Measurements from ENCODE around the gene XAGE1A.
"Not testable (repeated sequence)": the region's sequence is repeated elsewhere in the genome, so short reads cannot be mapped to it uniquely, and the experiment has no call there.

XAGE1A gene

GRCh38 chrX:52495545-52496418, at the start of gene XAGE1A:
XAGE1A (plus strand) TSS chrX:52495808; CDS start chrX:52497362, 1,554 bp downstream.
- in situ Hi-C loops (cut with HindIII; ENCODE audit: low sequenced_read_pairs), result not testable (repeated sequence)

- in situ Hi-C loops (cut with HindIII; ENCODE audit: low sequenced_read_pairs), result not testable (repeated sequence)
These were observed 43.6 kb upstream of the XAGE1A start for GRCh38 chrX:52452031-52452430.

GRCh38 chrX:52471301-52471700, 24.3 kb upstream of the XAGE1A start:
- in situ Hi-C loops (cut with HindIII; ENCODE audit: low sequenced_read_pairs), result not testable (repeated sequence)

- in situ Hi-C loops (cut with HindIII; ENCODE audit: low sequenced_read_pairs), result not testable (repeated sequence)
These were observed 788 bp downstream of the XAGE1A start for GRCh38 chrX:52496419-52496772.

GRCh38 chrX:52501362-52501761, 5.8 kb downstream of the XAGE1A start:
- in situ Hi-C loops (cut with HindIII; ENCODE audit: low sequenced_read_pairs), result not testable (repeated sequence)

GRCh38 chrX:52504551-52504950, 8.9 kb downstream of the XAGE1A start:
- in situ Hi-C loops (cut with HindIII; ENCODE audit: low sequenced_read_pairs), result no loop called here

- in situ Hi-C loops (cut with HindIII; ENCODE audit: low sequenced_read_pairs), result no loop called here
These were observed 11.7 kb downstream of the XAGE1A start for GRCh38 chrX:52507331-52507730.

GRCh38 chrX:52509916-52510315, 14.3 kb downstream of the XAGE1A start:
- in situ Hi-C loops (cut with HindIII; ENCODE audit: low sequenced_read_pairs), result no loop called here

- in situ Hi-C loops (cut with HindIII; ENCODE audit: low sequenced_read_pairs), result not testable (repeated sequence)
These were observed 15.5 kb downstream of the XAGE1A start for GRCh38 chrX:52511126-52511525.

GRCh38 chrX:52516110-52516986, 20.7 kb downstream of the XAGE1A start:
- in situ Hi-C loops (cut with HindIII; ENCODE audit: low sequenced_read_pairs), result not testable (repeated sequence)

- in situ Hi-C loops (cut with HindIII; ENCODE audit: low sequenced_read_pairs), result not testable (repeated sequence)
These were observed 21.3 kb downstream of the XAGE1A start, which contains the start of gene XAGE1B for GRCh38 chrX:52516987-52517325. XAGE1B (minus strand) TSS chrX:52517063; CDS start chrX:52515527, 1,536 bp downstream.

GRCh38 chrX:52541051-52541450, 45.4 kb downstream of the XAGE1A start:
- in situ Hi-C loops (cut with HindIII; ENCODE audit: low sequenced_read_pairs), result not testable (repeated sequence)

GRCh38 chrX:52542311-52542710, 46.7 kb downstream of the XAGE1A start:
- in situ Hi-C loops (cut with HindIII; ENCODE audit: low sequenced_read_pairs), result no loop called here

GRCh38 chrX:52544147-52544840, 48.7 kb downstream of the XAGE1A start:
- in situ Hi-C loops (cut with HindIII; ENCODE audit: low sequenced_read_pairs), result no loop called here

- in situ Hi-C loops (cut with HindIII; ENCODE audit: low sequenced_read_pairs), result not testable (repeated sequence)
These were observed 53.2 kb downstream of the XAGE1A start for GRCh38 chrX:52548769-52549168.
